GM12873 (cell line): ENCODE measurements around the gene CTDSPL.

Experiments
- TF ChIP-seq, protein P1 (sequence below): IDR thresholded peaks from 2 replicates; pipeline ENCODE4 v1.5.1; 2012; ENCODE audit warnings: low read depth, mild to moderate bottlenecking, moderate library complexity, low read length, control low read depth; ENCODE audit not compliant: insufficient read depth; ENCODE audit errors: missing control alignments

Gene CTDSPL

DNA sequence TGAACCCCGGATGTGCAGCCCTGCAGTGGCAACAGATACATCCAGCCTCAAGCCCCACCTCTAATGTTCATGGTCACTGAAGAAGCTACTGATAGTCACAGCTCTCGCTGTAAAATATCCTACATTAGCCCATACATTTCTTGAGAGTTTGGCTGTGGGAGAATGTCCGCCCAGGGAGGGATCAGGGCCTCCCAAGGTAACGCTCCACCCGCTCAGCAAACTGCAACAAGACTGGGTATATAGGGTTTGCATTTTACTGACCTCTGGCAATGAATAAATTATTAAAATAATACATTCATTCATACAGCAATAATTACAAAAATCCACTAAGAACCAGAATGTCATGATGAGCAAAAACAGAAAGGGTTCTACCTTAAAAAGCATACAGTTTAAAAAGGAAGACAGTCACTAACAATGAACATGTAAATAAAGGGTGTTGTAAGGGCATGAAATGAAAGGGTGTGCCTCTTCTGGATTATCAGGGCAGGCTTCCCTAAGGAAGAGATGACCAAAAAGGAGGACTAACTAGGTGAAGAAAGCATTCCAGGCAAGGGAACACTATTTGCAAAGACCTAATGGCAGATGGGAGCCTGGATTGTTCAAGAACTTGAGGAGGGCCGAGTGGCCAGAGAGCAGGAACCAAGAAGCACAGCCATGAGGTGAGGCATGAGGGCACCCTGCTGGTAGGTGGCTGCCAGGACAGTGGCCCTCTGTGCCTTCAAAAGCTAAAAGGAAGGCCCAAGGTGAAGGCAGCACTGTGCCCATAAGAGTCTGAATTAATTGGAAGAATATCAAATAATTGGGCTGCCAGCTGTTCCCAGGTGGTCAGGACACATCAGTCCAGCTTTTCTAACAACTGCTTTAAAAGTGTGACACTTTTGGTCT lies 28.1 kb upstream of the CTDSPL start:
- TF ChIP-seq, protein P1, sequence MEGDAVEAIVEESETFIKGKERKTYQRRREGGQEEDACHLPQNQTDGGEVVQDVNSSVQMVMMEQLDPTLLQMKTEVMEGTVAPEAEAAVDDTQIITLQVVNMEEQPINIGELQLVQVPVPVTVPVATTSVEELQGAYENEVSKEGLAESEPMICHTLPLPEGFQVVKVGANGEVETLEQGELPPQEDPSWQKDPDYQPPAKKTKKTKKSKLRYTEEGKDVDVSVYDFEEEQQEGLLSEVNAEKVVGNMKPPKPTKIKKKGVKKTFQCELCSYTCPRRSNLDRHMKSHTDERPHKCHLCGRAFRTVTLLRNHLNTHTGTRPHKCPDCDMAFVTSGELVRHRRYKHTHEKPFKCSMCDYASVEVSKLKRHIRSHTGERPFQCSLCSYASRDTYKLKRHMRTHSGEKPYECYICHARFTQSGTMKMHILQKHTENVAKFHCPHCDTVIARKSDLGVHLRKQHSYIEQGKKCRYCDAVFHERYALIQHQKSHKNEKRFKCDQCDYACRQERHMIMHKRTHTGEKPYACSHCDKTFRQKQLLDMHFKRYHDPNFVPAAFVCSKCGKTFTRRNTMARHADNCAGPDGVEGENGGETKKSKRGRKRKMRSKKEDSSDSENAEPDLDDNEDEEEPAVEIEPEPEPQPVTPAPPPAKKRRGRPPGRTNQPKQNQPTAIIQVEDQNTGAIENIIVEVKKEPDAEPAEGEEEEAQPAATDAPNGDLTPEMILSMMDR = peak; percentile 37

DNA sequence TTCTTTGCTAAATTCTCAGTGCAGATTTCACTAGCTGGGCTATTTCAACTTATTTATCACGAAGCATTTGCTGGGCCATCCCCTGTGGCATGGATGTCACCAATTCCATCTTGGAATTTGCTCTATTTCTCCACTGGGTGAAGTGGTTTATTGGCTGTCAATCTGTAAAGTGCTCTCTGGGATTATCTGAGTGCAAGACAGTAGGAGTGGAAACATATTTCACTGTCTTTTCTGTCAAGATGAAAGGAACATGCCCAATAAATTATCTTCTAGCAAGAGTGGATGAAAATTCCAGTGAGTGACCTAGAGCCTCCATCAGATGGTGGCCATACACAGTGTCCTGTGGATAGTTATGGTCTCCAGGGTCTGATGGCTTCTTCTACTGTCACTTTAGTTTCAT lies 25.1 kb upstream of the CTDSPL start:
- TF ChIP-seq, protein P1 = no peak

DNA sequence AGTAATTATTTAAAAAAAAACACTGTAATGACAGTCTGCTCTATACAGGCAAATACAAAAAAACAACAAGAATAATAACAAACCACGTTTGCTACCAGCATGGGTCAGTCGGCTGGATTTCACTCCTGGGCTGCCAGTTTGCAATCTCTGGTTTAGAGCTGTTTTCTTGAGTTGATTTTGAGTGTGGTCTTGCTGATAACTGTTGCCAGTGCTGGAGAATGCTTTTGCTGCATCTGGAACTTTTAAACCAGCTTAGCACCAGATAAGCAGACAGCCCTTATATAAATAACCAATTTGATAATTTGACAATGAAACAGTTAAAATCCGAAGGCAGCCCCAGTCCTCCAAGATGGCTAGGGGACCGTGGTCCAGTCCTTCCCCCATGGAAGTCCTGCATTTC lies 14.0 kb upstream of the CTDSPL start:
- TF ChIP-seq, protein P1 = no peak

DNA sequence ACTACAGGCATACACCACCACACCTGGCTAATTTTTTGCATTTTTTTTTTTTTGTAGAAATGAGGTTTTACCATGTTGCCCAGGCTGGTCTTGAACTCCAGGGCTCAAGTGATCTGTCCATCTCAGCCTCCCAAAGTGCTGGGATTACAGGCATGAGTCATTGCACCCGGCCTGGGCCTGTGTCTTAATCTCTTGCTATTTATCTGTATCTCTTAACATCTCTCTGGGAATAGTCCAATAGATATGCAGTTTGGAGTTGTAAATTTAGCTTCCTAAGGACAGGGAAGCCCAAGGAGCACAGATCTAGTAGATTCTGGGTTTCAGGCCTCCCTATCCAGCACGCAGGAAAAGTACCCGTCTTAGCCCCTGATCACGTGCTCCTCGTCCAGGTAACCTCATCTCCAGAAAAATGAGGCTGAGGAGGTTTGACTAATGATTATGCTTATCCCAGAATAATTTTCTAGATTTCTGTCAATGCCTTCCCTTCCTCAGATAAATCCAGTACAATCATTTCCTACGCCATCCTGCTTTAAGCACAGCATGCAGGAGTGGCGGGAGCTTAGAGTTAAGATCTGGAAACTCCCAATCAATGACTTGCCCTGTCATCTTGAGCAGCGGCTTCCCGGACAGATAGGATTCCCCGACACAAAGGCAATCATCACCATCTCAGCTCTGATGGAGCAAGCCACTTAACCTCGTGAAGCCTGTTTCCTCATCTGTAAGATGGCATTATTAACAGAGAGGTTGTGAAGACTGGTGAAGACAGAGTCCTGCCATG lies 12.3 kb upstream of the CTDSPL start:
- TF ChIP-seq, protein P1 = no peak

DNA sequence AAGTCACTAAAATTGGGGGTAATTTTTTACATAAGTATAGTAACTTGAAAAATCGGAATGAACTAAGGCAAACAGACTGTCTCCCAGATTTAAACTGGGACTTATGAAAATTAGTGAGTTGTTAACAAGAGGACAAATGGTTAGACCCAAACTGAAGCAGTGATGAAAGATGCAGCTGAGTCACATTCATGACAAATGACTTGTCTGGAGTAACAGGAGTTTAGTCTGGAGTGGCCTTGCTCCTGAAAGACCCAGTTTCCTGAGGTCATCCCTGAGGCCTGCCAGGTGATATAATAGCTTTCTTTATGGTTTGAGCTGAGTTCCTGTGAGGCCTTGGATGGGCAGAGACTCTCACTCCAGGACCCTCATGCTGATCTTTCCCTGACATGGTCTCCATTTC lies 9.6 kb upstream of the CTDSPL start:
- TF ChIP-seq, protein P1 = no peak

DNA sequence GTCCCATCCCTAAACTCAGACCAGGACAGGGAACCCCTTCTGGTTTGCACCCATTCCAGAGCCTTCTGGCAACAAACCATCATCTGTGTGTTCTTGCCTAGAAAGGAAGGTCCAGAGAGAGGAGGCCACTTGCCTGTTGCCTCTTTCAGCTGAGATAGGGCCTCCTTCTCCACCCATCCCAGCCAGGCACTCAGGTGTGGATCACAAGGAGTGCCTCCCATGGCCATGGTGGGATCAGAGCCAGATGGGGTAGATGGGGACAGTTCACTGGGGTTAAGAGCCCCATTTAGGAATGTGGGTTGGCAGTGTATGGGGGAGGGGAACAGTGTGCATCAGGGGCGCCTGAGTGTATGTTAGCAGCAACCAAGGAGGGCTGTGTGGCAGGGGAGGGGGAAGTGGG lies 8.9 kb upstream of the CTDSPL start:
- TF ChIP-seq, protein P1 = no peak

- TF ChIP-seq, protein P1 = no peak
Observed at GRCh38 chr3:37853691-37854413, 7.8 kb upstream of the CTDSPL start.
